Measurements from ENCODE around the gene PASK. TPM values are rescaled to one million over a fixed set of nuclear protein-coding genes. Genes with fewer than 3 reads are reported as not detected.

The PASK gene
- total RNA-seq, 1 donor from 2014 or later, result 60.4 TPM

DNA sequence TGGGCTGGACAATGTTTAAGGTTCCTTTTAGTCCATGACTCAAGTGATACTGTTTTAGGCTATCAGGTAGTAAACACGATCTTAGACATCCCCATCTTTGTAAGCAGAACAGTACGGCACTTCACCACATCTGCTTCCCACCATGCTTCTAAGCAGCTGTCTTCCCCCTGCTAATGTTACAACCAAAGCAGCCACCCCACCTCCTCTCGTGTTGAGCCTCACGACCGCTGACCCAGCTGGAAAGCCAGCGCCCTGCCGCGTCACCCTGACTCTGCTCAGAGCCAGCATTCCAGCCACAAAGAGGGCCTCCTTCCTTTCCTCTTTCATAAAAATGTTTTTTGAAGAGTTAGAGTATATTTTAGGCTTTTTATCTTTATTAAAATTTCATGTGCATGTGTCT is 56.6 kb downstream of the PASK start:
- Mint-ChIP-seq H3K4me1 (ENCODE audit: low read depth) (peaks cover 9% of the 10 kb centered on the region), H3K27me3 (no peaks in the 10 kb centered on the region), H3K4me3 (ENCODE audit: low read depth) (no peak overlapping the region), H3K27ac (peak overlapping the region; percentile 86), H3K36me3 (ENCODE audit: insufficient read depth) (peaks cover 25% of the 10 kb centered on the region), H3K9me3 (ENCODE audit: low read depth) (no peaks in the 10 kb centered on the region)
- TF ChIP-seq, protein P1, sequence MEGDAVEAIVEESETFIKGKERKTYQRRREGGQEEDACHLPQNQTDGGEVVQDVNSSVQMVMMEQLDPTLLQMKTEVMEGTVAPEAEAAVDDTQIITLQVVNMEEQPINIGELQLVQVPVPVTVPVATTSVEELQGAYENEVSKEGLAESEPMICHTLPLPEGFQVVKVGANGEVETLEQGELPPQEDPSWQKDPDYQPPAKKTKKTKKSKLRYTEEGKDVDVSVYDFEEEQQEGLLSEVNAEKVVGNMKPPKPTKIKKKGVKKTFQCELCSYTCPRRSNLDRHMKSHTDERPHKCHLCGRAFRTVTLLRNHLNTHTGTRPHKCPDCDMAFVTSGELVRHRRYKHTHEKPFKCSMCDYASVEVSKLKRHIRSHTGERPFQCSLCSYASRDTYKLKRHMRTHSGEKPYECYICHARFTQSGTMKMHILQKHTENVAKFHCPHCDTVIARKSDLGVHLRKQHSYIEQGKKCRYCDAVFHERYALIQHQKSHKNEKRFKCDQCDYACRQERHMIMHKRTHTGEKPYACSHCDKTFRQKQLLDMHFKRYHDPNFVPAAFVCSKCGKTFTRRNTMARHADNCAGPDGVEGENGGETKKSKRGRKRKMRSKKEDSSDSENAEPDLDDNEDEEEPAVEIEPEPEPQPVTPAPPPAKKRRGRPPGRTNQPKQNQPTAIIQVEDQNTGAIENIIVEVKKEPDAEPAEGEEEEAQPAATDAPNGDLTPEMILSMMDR (IDR thresholded peaks at IDR 0.05; ENCODE audit: unreplicated experiment), result no peak
- no peak for DNase-seq (ENCODE audit: low spot score, unreplicated experiment)

DNA sequence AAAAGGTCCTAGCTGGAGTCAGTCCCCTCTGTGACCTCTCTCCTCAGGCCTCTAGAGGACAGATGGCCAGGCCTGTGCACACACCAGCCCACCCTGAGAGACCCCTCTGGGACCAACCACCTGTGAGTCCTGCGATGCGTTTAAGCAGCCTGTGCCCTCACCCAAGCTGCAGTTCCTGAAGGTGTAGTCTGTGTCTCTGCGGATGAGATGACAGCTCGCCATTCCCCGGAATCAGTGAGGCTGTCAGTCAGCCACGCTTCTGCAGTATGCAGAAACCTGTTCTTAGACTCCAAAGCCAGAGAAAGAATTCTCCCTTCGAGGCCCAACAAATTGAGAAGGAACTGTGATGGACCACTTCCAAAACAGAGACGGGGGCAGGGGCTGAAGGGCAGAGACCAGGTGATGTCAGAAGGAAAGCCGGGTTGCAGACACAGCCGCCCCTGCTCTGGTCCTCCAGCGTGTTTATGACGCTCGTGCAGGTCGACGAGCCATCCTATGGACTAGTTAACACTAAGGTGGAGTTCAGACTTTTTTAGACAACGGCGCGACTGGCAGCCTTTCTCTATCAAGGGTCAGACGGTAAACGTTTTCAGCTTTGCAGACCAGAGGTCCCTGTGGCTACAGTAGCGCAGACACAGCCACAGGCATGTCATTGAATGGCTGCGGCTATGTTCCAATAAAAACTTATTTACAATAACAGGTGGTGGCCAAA is 57.4 kb downstream of the PASK start:
- Mint-ChIP-seq H3K4me1 (ENCODE audit: low read depth) (peaks cover 9% of the 10 kb centered on the region), H3K27me3 (no peaks in the 10 kb centered on the region), H3K4me3 (ENCODE audit: low read depth) (no peak overlapping the region), H3K9me3 (ENCODE audit: low read depth) (no peaks in the 10 kb centered on the region), H3K27ac (no peak overlapping the region), H3K36me3 (ENCODE audit: insufficient read depth) (peaks cover 22% of the 10 kb centered on the region)
- DNase-seq (ENCODE audit: low spot score, unreplicated experiment), result no peak
- TF ChIP-seq, protein P1 (IDR thresholded peaks at IDR 0.05; ENCODE audit: unreplicated experiment), result no peak

DNA sequence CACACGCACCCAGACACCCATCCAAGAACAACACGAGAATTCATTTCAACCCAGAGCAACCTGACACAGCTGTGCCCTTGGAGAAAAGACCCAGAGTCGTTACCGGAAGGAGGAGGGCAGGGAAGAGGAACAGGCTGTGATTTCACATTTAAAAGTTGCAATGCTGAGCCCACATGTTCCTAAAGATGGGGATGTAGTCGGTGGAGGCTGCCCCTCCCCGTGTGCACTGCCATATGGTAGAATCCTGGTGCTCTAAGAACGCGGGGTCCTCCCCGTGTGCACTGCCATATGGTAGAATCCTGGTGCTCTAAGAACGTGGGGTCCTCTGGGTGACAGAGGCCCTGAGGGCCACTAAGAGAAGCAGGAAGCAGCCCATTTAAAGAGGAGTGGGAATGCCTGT is 58.1 kb downstream of the PASK start:
- H3K4me1 Mint-ChIP-seq (ENCODE audit: low read depth), result peaks cover 9% of the 10 kb centered on the region
- H3K4me3 Mint-ChIP-seq (ENCODE audit: low read depth), result no peak overlapping the region
- no peaks in the 10 kb centered on the region for H3K27me3 Mint-ChIP-seq
- TF ChIP-seq, protein P1 (IDR thresholded peaks at IDR 0.05; ENCODE audit: unreplicated experiment), result no peak
- no peak for DNase-seq (ENCODE audit: low spot score, unreplicated experiment)
- no peaks in the 10 kb centered on the region for H3K9me3 Mint-ChIP-seq (ENCODE audit: low read depth)
- no peak overlapping the region for H3K27ac Mint-ChIP-seq
- H3K36me3 Mint-ChIP-seq (ENCODE audit: insufficient read depth), result peaks cover 29% of the 10 kb centered on the region

DNA sequence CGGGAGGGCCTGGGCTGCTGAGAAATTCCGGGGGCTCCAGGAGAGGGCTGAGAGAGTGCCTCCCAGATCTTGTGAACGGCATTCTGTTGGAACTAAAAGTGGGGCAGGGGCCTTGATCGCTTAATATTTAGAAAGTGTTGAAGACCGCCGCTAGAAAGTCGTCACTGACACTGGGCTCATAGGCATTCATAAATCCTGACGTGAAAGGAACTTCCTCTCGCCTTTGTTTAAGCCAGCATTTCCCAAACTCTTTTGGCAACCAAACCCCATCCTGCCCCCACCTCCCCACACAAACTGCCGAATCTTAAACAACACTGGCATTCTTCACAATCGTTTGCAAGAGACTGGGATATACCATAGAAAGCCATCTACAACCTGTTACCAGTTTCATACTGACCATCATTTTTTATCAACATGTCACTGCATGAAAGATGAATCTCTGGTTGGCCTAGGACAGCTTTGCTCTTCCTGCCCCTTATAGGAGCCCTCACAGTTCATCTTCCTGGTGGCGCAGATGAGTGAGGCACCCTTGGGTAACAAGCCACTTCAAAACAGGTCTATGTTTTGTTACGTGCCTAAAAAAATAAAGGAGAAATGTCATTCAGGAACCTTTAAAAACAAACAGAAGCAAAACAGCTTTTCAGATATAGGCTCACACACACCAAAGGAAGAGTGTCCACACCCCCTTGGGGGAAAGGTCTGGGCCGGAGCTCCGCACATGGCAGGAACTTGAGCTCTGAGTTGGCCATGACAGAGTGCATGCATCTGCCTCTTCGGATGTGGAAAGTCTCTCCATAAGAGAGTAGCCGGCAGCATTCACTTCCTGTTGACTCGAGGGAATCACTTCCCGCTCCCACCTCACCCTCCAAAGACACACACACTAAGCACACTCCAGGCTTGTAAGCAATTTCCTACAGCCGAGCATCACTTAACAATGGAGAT is 60.2 kb downstream of the PASK start:
- Mint-ChIP-seq H3K36me3 (ENCODE audit: insufficient read depth) (peaks cover 38% of the 10 kb centered on the region), H3K9me3 (ENCODE audit: low read depth) (peaks cover 3% of the 10 kb centered on the region), H3K27ac (no peak overlapping the region), H3K27me3 (no peaks in the 10 kb centered on the region), H3K4me1 (ENCODE audit: low read depth) (peaks cover 9% of the 10 kb centered on the region), H3K4me3 (ENCODE audit: low read depth) (no peak overlapping the region)
- DNase-seq (ENCODE audit: low spot score, unreplicated experiment), result no peak
- TF ChIP-seq, protein P1 (IDR thresholded peaks at IDR 0.05; ENCODE audit: unreplicated experiment), result no peak

DNA sequence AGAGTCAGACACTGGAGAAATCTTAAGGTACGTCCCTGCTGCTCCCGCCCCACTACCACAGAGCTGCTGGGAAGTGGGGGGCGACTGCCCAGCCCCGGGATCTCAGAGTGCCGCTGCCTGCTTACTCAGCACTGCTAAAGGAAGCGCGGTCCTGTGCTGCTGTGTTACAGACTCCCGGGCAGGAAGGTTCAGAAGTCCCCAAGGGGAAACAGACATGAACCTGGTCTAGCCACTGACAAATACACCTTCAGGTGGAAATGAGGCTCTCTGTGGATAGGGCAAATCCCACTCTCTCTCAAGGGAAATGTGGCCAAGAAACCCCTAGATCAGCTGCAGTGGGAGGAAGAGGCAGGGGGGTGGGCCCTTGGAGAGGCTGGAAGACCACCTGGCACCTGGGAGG is 60.9 kb downstream of the PASK start:
- Mint-ChIP-seq H3K27me3 (no peaks in the 10 kb centered on the region), H3K4me3 (ENCODE audit: low read depth) (no peak overlapping the region), H3K9me3 (ENCODE audit: low read depth) (peaks cover 3% of the 10 kb centered on the region), H3K36me3 (ENCODE audit: insufficient read depth) (peaks cover 38% of the 10 kb centered on the region), H3K27ac (no peak overlapping the region), H3K4me1 (ENCODE audit: low read depth) (peaks cover 9% of the 10 kb centered on the region)
- DNase-seq (ENCODE audit: low spot score, unreplicated experiment), result no peak
- TF ChIP-seq, protein P1 (IDR thresholded peaks at IDR 0.05; ENCODE audit: unreplicated experiment), result no peak
